NT2/D1 (cell line): Measurements from ENCODE around the gene UTF1.

Experiments
- DNase-seq: peaks from one replicate; pipeline ENCODE4 v3.0.0-alpha.2; 2011; ENCODE audit warnings: low read depth, low spot score
- H3K27me3 ChIP-seq: 2 replicates; pipeline ENCODE4 v1.6.0; 2011; ENCODE audit warnings: mild to moderate bottlenecking; ENCODE audit not compliant: insufficient read length, insufficient read depth
- H3K36me3 ChIP-seq: 2 replicates; pipeline ENCODE4 v1.6.1; 2011; ENCODE audit warnings: mild to moderate bottlenecking, low read length, mixed read lengths; ENCODE audit not compliant: insufficient read depth, insufficient read length
- H3K4me1 ChIP-seq: 2 replicates; pipeline ENCODE4 v1.5.1; 2011; ENCODE audit not compliant: insufficient read depth, insufficient read length
- H3K4me3 ChIP-seq: 2 replicates; pipeline ENCODE4 v1.5.1; 2011; ENCODE audit warnings: low read depth; ENCODE audit not compliant: insufficient read length
- H3K9ac ChIP-seq: 2 replicates; pipeline ENCODE4 v1.6.0; 2011; ENCODE audit warnings: low read depth; ENCODE audit not compliant: insufficient read length
- H3K9me3 ChIP-seq: 2 replicates; pipeline ENCODE4 v1.5.1; 2011; ENCODE audit warnings: mild to moderate bottlenecking, low read length; ENCODE audit not compliant: insufficient read depth
- SUZ12 ChIP-seq: IDR thresholded peaks from 2 replicates; pipeline ENCODE4 v1.6.1; 2011; ENCODE audit not compliant: insufficient read length, insufficient read depth; ENCODE audit errors: extremely low read depth
- YY1 ChIP-seq: IDR thresholded peaks from 2 replicates; pipeline ENCODE4 v1.6.1; 2011; ENCODE audit not compliant: insufficient read length, insufficient read depth
- ZNF274 ChIP-seq: IDR thresholded peaks from 2 replicates; pipeline ENCODE4 v1.6.1; 2011; ENCODE audit warnings: mild to moderate bottlenecking, low read depth, low read length

UTF1 gene, protein sequence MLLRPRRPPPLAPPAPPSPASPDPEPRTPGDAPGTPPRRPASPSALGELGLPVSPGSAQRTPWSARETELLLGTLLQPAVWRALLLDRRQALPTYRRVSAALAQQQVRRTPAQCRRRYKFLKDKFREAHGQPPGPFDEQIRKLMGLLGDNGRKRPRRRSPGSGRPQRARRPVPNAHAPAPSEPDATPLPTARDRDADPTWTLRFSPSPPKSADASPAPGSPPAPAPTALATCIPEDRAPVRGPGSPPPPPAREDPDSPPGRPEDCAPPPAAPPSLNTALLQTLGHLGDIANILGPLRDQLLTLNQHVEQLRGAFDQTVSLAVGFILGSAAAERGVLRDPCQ

GRCh38 chr10:133230044-133230361, at the start of gene UTF1:
UTF1 (plus strand) TSS chr10:133230217; CDS start chr10:133230289, 72 bp downstream.
- Histone ChIP-seq H3K9me3 (peaks cover 7% of the 10 kb centered on the region; the same call in 1 of the 2 replicates), H3K9ac (peak within 1 kb of the TSS; percentile 61), H3K36me3 (no peaks in the 10 kb centered on the region), H3K4me1 (peaks cover 8% of the 10 kb centered on the region), H3K27me3 (peaks cover 67% of the 10 kb centered on the region), H3K4me3 (peak within 1 kb of the TSS; percentile 49)
- DNase-seq = no peak
- TF ChIP-seq ZNF274 (no peak), SUZ12 (no peak), YY1 (no peak)

- Histone ChIP-seq H3K4me1 (peaks cover 2% of the 10 kb centered on the region), H3K36me3 (peaks cover 5% of the 10 kb centered on the region), H3K4me3 (no peak overlapping the region), H3K27me3 (no peaks in the 10 kb centered on the region), H3K9me3 (peaks cover 10% of the 10 kb centered on the region; the same call in 1 of the 2 replicates), H3K9ac (no peak overlapping the region)
- TF ChIP-seq ZNF274 (no peak), YY1 (no peak), SUZ12 (no peak)
- no peak for DNase-seq
These were observed 48.9 kb upstream of the UTF1 start for GRCh38 chr10:133180965-133181639.

- Histone ChIP-seq H3K4me3 (no peak overlapping the region), H3K9me3 (peaks cover 8% of the 10 kb centered on the region; the same call in 1 of the 2 replicates), H3K36me3 (peaks cover 5% of the 10 kb centered on the region), H3K9ac (no peak overlapping the region), H3K27me3 (no peaks in the 10 kb centered on the region), H3K4me1 (peaks cover 2% of the 10 kb centered on the region)
- no peak for DNase-seq
- TF ChIP-seq YY1 = no peak
- TF ChIP-seq SUZ12 = no peak
These were observed 47.8 kb upstream of the UTF1 start for GRCh38 chr10:133182190-133182589.

GRCh38 chr10:133182791-133183645, 47.0 kb upstream of the UTF1 start:
- H3K9me3 ChIP-seq = no peaks in the 10 kb centered on the region

GRCh38 chr10:133183646-133184378, 46.2 kb upstream of the UTF1 start:
- no peak for TF ChIP-seq SUZ12
- TF ChIP-seq YY1 = no peak
- no peak for TF ChIP-seq ZNF274
- H3K4me1 ChIP-seq = peaks cover 2% of the 10 kb centered on the region

More at GRCh38 chr10:133182791-133183645, 47.0 kb upstream of the UTF1 start:
- Histone ChIP-seq H3K9ac (no peak overlapping the region), H3K27me3 (no peaks in the 10 kb centered on the region), H3K4me1 (peaks cover 2% of the 10 kb centered on the region), H3K4me3 (no peak overlapping the region), H3K36me3 (peaks cover 5% of the 10 kb centered on the region)
- no peak for TF ChIP-seq SUZ12
- TF ChIP-seq YY1 = no peak
- TF ChIP-seq ZNF274 = no peak
- no peak for DNase-seq

GRCh38 chr10:133184591-133185244, 45.3 kb upstream of the UTF1 start:
- peaks cover 2% of the 10 kb centered on the region for H3K4me1 ChIP-seq
- TF ChIP-seq ZNF274 = no peak
- no peak for TF ChIP-seq YY1
- no peak for TF ChIP-seq SUZ12
- peaks cover 5% of the 10 kb centered on the region for H3K36me3 ChIP-seq
- no peak for DNase-seq
- no peak overlapping the region for H3K9ac ChIP-seq
- H3K9me3 ChIP-seq = no peaks in the 10 kb centered on the region
- H3K4me3 ChIP-seq = no peak overlapping the region
- no peaks in the 10 kb centered on the region for H3K27me3 ChIP-seq

More at GRCh38 chr10:133183646-133184378, 46.2 kb upstream of the UTF1 start:
- H3K9me3 ChIP-seq = no peaks in the 10 kb centered on the region
- H3K36me3 ChIP-seq = peaks cover 5% of the 10 kb centered on the region
- no peak overlapping the region for H3K4me3 ChIP-seq
- DNase-seq = no peak
- no peaks in the 10 kb centered on the region for H3K27me3 ChIP-seq
- H3K9ac ChIP-seq = no peak overlapping the region
